Lower lobe of right lung (tissue), 2 donors: ENCODE measurements around the gene TMEM94. TPM values are rescaled to one million over a fixed set of nuclear protein-coding genes. Genes with fewer than 3 reads are reported as not detected.
"Not testable (repeated sequence)": the region's sequence is repeated elsewhere in the genome, so short reads cannot be mapped to it uniquely, and the experiment has no call there.

Experiments
- ATAC-seq, 2 donors: fragments of 200-7000 bp; cut with Tn5 transposase; one replicate each; pipeline ENCODE4 v1.9.1; 2020 to 2022; ENCODE audit warnings: mild to moderate bottlenecking in 2 of 2, moderate library complexity in 2 of 2
- DNase-seq: peaks from one replicate; pipeline ENCODE4 v3.0.0-alpha.2; 2020
- H3K27ac ChIP-seq: fragments of 200-600 bp; one replicate; pipeline ENCODE4 v1.8.0; 2022
- H3K27me3 ChIP-seq: fragments of 200-600 bp; one replicate; pipeline ENCODE4 v1.8.0; 2022; ENCODE audit warnings: low read depth
- H3K36me3 ChIP-seq: fragments of 200-600 bp; one replicate; pipeline ENCODE4 v1.8.0; 2022; ENCODE audit warnings: mild to moderate bottlenecking
- H3K4me1 ChIP-seq: fragments of 200-600 bp; one replicate; pipeline ENCODE4 v1.8.0; 2022
- H3K4me3 ChIP-seq: fragments of 200-600 bp; one replicate; pipeline ENCODE4 v1.8.0; 2022; ENCODE audit warnings: mild to moderate bottlenecking
- H3K9me3 ChIP-seq: fragments of 200-600 bp; one replicate; pipeline ENCODE4 v1.8.0; 2022
- intact Hi-C: fragments of 100-400 bp; cut with DNase I; formaldehyde crosslinking; loops from one replicate; pipeline ENCODE4 v1.11.0; 2022
- total RNA-seq: library from RNA; stranded (reverse); fragmentation: NEBNext Ultra II Directional; extraction: Animal tissue kit (Norgen Biotek cat#: 25700); gene quantifications from one replicate; pipeline ENCODE4 v1.2.1, GENCODE V29; 2021
- TF ChIP-seq, protein P1 (sequence below): fragments of 200-600 bp; IDR thresholded peaks from one replicate; pipeline ENCODE4 v1.8.0; 2022; ENCODE audit warnings: antibody characterized with exemption, mild to moderate bottlenecking
- donor health status: DM: no; HTN: yes; CAD: no; lungs with severe emphysema.

Gene TMEM94
- total RNA-seq, 1 donor from 2014 or later, result 89.5 TPM

DNA sequence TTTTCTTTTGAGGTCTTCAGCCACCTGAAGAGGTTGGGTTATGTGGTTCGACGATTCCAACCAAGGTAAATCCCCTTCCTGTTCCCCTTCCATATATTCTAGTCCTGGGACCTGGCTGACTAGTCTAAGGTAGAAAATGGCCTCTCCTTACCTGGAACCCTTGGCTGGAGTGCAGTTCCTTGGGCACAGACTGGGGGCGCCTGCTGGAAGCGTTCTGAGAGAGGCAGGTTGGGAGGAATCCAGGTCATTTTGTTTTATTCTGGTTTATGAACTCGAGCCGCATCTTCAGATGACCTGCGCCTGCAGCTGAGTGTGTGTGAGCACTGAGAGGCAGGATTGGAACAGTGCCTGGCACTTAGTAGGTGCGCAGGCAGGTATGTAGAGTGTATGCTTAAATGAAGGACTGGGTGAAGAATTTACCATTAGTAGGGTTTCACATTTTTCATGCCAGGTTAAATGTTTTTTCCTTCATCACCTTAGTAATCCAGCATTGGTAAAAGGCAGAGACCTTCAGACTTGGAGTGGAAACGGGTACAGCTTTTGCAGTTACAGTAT is 62.6 kb downstream of the TMEM94 start:
- H3K27ac ChIP-seq, result no peak overlapping the region
- peaks cover 33% of the 10 kb centered on the region for H3K36me3 ChIP-seq
- no peaks in the 10 kb centered on the region for H3K27me3 ChIP-seq
- H3K4me3 ChIP-seq, result no peak overlapping the region
- peaks cover 25% of the 10 kb centered on the region for H3K4me1 ChIP-seq
- no peak for ATAC-seq
- no peaks in the 10 kb centered on the region for H3K9me3 ChIP-seq
- DNase-seq, result no peak
- TF ChIP-seq, protein P1, sequence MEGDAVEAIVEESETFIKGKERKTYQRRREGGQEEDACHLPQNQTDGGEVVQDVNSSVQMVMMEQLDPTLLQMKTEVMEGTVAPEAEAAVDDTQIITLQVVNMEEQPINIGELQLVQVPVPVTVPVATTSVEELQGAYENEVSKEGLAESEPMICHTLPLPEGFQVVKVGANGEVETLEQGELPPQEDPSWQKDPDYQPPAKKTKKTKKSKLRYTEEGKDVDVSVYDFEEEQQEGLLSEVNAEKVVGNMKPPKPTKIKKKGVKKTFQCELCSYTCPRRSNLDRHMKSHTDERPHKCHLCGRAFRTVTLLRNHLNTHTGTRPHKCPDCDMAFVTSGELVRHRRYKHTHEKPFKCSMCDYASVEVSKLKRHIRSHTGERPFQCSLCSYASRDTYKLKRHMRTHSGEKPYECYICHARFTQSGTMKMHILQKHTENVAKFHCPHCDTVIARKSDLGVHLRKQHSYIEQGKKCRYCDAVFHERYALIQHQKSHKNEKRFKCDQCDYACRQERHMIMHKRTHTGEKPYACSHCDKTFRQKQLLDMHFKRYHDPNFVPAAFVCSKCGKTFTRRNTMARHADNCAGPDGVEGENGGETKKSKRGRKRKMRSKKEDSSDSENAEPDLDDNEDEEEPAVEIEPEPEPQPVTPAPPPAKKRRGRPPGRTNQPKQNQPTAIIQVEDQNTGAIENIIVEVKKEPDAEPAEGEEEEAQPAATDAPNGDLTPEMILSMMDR, result no peak
- intact Hi-C loops, result no loop called here

DNA sequence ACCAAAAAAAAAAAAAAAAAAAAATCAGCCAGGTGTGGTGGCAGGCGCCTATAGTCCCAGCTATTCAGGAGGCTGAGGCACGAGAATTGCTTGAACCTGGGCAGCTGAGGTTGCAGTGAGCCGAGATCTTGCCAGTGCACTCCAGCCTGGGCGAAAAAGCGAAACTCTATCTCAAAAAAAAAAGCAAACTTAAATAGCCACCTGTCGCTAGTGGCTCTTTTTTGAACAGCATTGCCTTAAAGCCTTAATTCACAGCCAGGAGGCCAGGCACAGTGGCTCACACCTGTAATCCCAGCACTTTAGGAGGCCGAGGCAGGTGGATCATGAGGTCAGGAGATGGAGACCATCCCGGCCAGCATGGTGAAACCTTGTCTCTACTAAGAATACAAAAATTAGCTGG is 64.0 kb downstream of the TMEM94 start:
- H3K27me3 ChIP-seq, DNase-seq, intact Hi-C loops, H3K27ac ChIP-seq, H3K9me3 ChIP-seq, ATAC-seq, H3K4me3 ChIP-seq: not testable (repeated sequence)
- Histone ChIP-seq H3K4me1 (peaks cover 25% of the 10 kb centered on the region), H3K36me3 (peaks cover 33% of the 10 kb centered on the region)

DNA sequence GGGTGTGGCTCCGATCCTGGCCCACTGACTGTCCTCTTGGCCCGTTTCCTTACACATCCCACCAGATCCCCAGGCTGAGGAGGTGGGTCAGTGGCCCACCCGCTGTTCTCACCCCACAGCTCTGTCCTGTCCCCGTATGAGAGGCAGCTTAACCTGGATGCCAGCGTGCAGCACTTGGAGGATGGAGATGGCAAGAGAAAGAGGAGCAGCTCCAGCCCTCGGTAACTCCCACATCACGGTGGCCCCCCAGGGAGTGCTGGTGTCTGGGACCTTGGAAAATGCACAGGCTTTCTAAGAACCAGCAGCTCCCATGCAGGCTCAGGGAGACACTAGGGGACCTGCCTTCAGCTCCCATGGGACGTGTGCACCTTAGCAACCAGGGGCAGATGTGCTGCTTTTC is 64.9 kb downstream of the TMEM94 start:
- Histone ChIP-seq H3K36me3 (peaks cover 33% of the 10 kb centered on the region), H3K4me1 (peaks cover 29% of the 10 kb centered on the region), H3K9me3 (no peaks in the 10 kb centered on the region), H3K4me3 (no peak overlapping the region), H3K27ac (no peak overlapping the region), H3K27me3 (no peaks in the 10 kb centered on the region)
- ATAC-seq (no peak), DNase-seq (no peak)
- intact Hi-C loops, result no loop called here
- TF ChIP-seq, protein P1, result no peak

DNA sequence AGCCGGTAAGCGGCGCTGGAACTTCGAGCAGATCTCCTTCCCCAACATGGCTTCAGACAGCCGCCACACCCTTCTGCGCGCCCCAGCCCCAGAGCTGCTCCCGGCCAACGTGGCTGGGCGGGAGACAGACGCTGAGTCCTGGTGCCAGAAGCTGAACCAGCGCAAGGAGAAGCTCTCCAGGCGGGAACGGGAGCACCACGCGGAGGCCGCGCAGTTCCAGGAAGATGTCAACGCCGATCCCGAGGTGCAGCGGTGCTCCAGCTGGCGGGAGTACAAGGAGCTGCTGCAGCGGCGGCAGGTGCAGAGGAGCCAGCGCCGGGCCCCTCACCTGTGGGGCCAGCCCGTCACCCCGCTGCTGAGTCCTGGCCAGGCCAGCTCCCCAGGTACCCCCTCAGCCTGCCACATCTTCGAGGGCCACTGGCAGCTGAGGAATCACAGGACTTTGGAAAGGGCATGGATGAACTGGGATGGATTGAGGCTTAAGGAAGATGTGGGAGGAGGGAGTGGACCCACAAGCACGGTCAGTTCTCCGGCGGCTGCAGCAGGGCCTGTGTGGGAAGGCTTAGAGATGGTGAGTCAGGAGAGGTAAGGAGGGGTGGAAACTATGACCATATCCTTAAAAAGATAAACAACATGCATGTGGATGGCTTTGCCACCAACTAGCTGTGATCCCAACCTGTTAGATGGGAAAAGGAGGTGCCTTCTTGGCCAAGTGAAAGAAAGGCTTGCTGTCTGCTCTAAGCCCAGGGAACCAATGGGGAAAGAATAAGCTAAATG is 65.7 kb downstream of the TMEM94 start:
- no peak for ATAC-seq
- no peaks in the 10 kb centered on the region for H3K27me3 ChIP-seq
- DNase-seq, result peak; percentile 37
- H3K9me3 ChIP-seq, result no peaks in the 10 kb centered on the region
- no peak overlapping the region for H3K4me3 ChIP-seq
- TF ChIP-seq, protein P1, result no peak
- H3K27ac ChIP-seq, result no peak overlapping the region
- peaks cover 32% of the 10 kb centered on the region for H3K4me1 ChIP-seq
- intact Hi-C loops, result no loop called here
- H3K36me3 ChIP-seq, result peaks cover 33% of the 10 kb centered on the region

DNA sequence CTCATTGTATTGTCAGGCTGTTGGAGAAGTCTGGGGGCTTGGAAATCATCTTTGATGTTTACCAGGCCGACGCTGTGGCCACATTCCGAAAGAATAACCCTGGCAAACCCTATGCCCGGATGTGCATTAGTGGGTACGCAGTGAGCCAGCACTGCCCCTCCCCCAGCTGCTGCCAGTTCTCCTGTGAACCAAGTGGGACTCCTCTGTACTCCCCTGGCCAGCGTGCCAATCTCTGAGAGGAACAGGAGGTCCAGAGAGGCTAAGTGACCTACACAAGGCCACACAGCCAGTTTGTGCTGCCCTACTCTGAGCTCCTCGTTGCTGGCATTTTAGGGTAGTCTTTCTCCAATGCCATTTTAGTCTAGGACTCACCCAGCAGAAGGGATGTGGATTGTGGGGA is 67.2 kb downstream of the TMEM94 start:
- no peak overlapping the region for H3K4me3 ChIP-seq
- H3K27me3 ChIP-seq, result no peaks in the 10 kb centered on the region
- DNase-seq (no peak), ATAC-seq (no peak)
- no peak overlapping the region for H3K27ac ChIP-seq
- no peaks in the 10 kb centered on the region for H3K9me3 ChIP-seq
- TF ChIP-seq, protein P1, result no peak
- intact Hi-C loops, result no loop called here
- peaks cover 33% of the 10 kb centered on the region for H3K36me3 ChIP-seq
- peaks cover 20% of the 10 kb centered on the region for H3K4me1 ChIP-seq

DNA sequence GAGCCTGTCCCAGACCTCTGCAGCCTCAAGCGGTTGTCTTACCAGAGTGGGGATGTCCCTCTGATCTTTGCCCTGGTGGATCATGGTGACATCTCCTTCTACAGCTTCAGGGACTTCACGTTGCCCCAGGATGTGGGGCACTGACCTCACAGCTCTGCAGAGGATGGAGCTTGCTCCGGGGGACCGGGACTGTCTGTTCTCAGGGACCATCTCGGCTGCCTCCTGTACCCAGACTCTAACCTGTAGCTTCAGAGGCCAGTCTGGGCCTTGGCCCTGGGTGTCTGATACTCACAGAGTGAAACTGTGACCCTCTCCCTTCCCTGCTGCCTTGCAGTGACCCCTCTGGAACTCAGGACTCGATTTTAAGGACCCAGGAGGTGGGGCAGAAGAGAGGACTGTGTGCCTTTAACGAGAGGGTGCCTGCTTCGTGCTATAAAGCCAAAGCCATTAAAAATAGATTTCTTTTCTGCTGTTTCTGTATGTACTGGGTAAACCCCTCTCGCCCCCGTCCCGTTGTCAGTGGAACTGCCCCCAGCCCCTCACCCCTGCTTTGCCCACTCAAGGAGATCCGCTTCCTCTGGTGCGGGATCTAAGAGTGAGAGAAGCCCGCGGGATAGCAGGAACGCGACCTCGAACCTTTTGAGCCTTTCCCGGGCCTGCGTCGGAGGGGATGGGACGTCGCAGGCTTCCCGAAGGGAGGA is 68.0 kb downstream of the TMEM94 start:
- Histone ChIP-seq H3K4me1 (peaks cover 20% of the 10 kb centered on the region), H3K36me3 (peaks cover 28% of the 10 kb centered on the region), H3K4me3 (peak overlapping the region; percentile 76), H3K9me3 (no peaks in the 10 kb centered on the region), H3K27me3 (no peaks in the 10 kb centered on the region), H3K27ac (peak overlapping the region; percentile 84)
- DNase-seq (peak; percentile 41), ATAC-seq (no peak)
- TF ChIP-seq, protein P1, result no peak
- intact Hi-C loops, result no loop called here
